HTR-8/SVneo (cell line): ENCODE results near the gene BAD.
A peak's percentile ranks its signal among the peaks of the same experiment; 100 is the strongest.
"Not testable (repeated sequence)": the region's sequence is repeated elsewhere in the genome, so short reads cannot be mapped to it uniquely, and the experiment has no call there.

ENCODE experiments used
- DNase-seq: peaks from one replicate; pipeline ENCODE4 v3.0.0; 2011; ENCODE audit warnings: low spot score, mixed read lengths; ENCODE audit not compliant: insufficient read length
- FAIRE-seq: peaks from 2 replicates; lab custom pipeline; 2011; peaks lifted over from hg19 to GRCh38; lab: Jason Lieb, UNC

The BAD gene

DNA sequence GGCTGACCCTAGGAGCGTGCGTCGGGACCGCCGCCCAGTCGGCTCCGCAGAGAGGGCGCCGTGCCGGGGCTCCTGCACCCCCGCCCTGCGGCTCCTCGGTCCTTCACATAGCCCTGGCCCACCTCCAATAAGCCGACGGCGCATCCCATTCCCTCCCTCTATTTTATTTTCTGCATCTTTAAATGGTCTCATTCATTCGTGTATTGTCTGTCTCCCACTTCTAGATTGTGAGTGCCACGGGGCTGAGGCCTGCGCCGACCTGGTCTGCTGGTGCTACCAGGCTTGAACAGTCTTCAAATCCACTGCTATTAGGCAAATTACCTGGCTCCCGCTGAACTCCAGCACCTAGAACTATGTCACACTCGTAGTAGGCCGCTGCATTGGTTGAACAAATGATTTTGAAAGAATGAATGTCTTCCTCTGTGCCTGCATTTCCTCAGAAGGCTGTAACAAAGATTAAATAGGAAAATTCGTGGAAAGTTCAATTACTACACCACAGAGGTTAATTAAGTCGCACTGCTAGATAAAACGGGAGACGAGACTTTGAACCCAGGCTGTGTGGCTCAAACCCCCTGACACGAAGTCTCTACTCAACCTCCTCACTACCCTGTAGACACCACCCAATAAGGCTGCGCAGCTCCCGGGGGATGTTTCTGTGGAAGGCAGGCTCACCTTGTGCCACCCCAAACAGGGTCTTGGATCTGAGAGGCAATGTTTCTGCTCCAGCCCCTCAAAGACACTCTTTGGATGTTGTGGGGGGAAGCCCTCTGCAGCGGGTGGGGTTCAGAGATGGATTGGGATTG is 36.5 kb downstream of the BAD start:
- no peak for DNase-seq

DNA sequence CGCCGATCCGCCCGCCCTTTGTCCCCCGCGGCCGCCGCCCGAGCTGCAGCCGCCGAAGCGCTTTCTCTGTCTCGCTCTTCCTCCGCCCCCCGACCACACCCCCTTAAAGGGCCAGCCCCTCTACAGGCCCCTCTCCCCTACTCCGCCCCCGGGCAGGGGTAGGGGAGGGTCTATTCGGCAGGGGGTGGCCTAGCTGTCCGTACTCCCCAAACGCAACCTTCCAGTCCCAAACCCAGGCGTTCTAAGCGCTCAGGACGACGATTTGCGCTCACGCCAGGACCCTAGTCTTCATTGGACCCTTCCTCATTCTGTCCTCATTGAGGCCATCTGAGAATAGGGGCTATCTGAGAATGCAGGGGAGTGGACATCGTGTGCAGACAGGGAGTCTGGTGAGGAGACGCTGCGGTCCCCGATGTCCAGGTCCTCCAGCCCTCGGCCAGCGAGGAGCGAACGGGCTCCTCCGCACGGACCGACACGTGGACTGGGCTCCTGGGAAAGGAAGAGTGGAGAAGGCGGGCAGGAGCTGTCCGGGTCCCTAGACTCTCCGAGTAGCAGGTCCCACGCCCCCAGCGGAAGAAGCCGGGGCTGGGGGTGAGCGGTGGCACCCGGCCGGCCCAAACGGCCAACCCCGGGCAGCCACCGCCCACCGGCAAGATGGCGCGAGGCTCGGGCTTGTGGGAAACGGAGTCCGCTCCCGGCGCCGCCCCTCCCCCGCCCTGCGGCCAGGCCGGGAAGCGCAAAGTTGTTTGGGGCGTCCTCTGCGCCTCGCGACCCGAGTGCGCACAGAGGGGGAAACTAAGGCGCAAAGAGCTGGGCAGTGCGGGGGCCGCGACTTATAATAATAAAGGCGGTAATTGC is 37.4 kb downstream of the BAD start, which contains the start of gene PPP1R14B:
TSS of gene PPP1R14B (minus strand) at position 73 of the 858 bp plus-strand sequence. CDS start 270 bp downstream, outside the sequence.
- peak; percentile 28 for FAIRE-seq
- peak; percentile 74 for DNase-seq

More for the DNA sequence above, 36.5 kb downstream of the BAD start:
- FAIRE-seq: no peak

DNA sequence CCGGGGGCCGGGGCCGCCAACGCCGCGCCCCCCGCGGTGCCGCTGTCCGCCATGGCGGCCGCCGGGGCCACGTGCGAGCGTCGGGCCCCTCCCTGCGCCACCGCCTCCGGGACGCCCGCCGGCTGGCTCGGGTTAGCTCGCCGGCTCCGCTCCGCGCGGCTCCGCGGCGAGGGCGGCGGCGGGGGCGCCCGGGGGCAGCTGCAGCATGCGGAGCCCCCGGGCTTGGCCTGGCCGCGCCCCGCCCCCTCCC is 37.9 kb downstream of the BAD start:
- not testable (repeated sequence) for FAIRE-seq, DNase-seq

DNA sequence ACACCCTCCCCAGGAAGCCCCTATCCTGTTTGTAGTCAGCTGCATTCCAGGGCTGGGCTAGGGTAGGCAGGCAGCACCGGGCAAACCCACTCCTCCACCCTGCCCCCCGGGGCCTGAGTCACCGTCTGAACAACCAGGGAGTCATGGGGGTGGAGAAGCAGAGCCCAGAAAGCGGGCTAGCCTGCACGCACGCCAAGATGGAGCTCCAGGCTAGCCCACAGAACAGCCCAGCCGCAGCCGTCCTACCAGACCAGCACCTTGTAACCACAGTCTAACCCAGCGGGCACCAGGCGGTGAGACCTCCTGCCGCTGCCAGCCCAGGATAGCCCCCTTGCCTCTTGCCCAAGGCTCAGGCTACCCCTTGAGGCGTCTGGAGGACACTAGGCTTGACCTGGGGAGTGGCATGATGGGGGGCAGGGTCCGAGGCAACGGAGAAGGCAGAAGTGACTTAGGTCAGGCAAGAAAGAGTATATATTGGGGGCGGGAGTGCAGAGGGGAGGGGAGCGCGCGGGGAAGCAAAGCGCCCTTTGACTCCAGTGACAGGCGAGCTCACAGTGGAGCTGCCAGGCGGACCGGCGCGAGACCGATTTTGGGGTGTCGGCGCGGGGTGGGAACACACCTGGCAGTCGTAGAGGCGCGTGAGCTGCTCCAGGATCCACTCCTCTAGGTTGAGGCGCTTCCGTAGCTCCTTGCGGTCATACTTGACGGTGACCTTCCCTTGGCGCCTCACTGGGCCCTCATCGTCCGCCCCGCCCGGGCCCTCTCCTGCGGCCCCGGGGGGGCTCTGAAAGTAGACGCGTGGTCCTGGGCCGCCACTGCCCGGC is 38.5 kb downstream of the BAD start:
- DNase-seq (peak; percentile 71), FAIRE-seq (no peak)

DNA sequence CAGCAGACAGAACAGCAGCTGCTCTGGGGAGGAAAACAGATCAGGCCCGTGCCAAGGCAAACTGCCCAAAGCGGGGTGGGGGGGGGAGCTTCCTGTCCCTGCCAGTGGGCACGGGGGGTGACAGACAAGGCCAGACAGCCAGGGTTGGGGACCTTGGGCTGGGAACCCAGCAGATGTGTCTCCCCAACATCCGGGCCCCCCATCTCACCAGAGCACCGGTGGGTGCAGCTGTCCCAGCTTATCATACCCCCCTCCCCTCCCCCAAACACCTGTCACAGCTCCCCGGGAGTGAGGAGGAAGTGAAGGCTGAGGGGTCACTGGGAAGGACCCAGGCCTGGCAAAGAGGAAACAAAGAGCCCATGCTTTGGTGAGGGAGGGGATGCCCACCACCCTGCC is 39.1 kb downstream of the BAD start:
- DNase-seq (no peak), FAIRE-seq (no peak)

DNA sequence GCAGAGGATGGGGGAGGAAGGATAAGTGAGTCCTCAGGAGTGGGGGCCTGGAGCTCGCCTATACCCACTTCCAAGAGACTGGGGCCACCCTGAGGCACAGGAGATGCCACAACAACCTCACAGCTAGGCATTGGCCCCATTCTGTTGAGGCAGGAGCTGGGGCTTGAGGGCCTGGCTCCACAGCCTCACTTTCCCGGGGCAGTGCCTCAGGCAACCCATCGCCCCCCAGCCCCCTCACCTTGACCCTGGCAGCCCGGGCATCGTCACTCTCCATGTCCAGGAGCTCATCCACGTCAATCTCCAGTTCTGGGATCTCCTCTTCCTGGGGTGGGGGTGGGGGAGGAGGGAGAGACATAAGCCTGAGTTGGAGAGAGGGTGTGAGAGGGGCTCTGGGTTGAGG is 39.5 kb downstream of the BAD start:
- FAIRE-seq: no peak
- no peak for DNase-seq

DNA sequence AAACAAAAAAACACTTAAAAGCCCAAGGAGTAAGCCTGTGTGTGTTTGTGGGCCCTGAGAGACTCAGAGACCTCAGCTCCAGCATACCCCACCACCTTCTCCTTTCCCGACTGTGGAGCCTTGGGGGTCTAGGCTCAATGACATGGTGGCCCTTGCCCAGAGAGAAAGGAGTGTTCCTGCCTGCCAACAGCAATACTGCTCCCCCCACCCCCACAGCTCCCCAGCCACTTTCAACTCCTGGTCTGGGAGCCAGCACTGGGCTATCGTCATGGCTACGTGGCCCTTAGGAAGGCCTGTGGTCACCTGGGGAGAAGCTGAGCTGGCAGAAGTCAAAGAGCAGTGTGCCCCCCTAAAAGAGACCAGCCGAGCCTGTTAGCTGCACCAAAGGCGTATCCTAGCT is 40.4 kb downstream of the BAD start:
- FAIRE-seq (no peak), DNase-seq (no peak)

DNA sequence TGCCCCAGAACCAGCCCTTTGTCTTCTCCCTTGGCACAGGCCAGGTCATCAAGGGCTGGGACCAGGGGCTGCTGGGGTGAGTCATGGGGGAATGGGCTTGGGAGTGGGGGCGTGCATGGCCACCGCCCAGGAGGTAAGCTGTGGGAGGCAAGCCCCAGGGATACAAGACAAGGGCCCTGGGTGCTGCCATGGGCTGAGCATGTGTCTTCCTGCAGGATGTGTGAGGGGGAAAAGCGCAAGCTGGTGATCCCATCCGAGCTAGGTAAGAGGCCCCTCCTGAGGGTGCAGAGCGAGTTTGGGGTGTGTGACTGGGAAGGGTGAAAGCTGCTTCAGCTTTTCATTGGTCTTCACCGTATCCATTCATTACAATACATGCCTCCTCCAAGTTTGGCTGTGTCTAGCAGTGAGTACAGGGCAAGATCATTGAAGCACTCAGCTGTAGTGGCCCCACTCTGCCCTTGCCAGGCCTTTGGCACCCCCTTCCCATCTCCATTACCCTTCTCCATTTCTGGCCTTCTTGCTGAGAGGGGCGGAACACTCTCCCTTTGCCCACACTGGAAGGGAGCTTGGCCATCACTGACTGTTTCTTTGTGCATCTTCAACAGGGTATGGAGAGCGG is 41.1 kb downstream of the BAD start:
- DNase-seq: no peak
- no peak for FAIRE-seq

DNA sequence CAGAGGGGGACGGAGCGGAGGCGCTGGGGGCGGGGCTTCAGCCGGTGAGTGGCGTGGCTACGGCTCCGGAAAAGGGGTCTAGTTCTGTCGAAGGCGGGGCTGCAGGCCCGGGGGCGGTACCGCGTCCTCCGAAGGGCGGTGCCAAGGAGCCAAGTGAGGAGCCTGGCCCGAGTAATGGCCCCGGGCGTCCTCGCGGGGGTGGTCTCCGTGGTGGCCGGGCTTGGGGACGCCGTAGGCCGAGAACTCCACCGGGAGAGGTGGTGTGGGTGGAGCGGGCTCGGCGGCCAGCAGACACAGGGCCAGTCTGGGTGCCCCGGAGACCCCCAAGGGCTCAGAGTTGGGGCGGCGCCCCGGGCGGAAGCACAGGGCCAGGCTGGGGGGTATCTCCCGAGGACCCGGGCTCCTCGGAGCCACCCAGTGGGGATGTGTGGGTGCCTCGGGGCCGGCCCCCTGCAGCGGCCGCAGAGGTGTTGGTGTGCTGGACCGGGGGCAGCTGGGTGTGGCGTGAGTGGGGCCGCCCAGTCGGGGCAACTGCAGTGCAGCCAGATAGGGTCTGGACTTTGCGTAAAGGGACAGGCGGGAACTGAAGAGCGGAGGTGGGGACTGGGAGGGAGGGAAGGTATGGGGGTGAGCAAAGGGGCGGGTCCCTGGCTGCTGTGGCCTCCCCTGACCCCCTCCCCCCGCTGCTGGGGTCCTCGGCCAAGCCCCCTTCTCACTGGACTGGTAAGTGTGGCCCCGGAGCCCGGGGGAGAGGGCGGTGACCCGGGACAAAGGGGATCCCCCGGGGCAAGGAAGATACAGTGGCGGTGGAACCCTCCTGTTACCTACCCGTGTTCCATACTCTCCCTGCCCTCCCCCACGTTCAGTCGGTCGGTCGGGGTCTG is 42.7 kb downstream of the BAD start:
- FAIRE-seq: peak; percentile 64
- peak; percentile 87 for DNase-seq

DNA sequence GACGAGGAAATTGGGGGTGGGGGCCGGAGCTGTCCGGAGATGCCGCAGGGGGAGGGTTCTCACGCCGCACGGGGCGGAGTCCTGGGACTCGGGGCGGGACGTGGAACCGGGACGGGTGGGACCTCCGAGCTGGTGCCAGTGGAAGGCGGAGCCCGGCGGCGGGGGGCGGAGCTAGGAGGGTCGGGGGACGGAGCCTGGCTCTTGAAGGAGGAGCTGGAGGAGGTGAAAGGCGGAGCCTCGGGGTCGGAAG is 43.3 kb downstream of the BAD start:
- FAIRE-seq (no peak), DNase-seq (no peak)

DNA sequence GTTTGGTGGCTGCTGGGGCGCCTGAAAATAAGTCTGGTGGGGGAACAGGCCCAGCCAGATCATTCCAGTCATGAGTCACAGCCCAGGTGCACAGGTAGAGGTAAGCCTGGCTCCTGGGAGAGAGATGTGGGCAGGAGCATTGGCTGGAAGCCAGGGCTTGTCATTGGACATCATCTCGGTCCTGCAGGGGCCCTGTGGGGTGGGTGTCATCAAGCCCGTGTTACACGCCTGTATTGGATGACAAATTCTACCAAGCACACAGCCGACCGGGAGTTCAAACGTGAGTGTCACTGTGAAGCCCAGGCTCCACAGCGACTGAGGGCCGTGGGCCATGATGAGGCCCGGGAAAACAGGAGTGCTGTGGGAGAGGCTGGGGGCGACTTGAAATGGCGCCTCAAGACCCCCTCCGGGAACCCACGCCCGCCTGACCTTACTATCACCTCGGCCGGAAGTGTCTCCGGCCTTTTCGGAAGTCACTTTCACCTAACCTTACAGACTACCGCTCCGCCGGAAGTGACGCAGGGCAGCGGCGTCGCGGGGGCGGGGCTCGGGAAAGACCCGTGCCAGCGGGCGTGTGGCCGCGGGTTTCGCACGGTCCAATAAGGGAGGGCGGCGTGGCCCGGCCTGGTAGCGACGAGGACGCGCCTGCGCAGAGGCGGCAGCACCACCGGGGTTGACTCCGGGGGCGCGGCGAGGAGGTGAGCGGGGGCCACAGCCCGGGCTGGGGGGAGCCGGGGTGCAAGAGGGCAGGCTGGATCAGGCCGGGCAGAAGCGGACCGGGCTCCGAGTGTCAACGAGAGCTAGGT is 43.8 kb downstream of the BAD start, which contains the start of gene FKBP2:
TSS of gene FKBP2 (plus strand) at position 661 of the 806 bp plus-strand sequence. CDS start 1,293 bp downstream, outside the sequence.
- DNase-seq: peak; percentile 95
- FAIRE-seq: peak; percentile 64

DNA sequence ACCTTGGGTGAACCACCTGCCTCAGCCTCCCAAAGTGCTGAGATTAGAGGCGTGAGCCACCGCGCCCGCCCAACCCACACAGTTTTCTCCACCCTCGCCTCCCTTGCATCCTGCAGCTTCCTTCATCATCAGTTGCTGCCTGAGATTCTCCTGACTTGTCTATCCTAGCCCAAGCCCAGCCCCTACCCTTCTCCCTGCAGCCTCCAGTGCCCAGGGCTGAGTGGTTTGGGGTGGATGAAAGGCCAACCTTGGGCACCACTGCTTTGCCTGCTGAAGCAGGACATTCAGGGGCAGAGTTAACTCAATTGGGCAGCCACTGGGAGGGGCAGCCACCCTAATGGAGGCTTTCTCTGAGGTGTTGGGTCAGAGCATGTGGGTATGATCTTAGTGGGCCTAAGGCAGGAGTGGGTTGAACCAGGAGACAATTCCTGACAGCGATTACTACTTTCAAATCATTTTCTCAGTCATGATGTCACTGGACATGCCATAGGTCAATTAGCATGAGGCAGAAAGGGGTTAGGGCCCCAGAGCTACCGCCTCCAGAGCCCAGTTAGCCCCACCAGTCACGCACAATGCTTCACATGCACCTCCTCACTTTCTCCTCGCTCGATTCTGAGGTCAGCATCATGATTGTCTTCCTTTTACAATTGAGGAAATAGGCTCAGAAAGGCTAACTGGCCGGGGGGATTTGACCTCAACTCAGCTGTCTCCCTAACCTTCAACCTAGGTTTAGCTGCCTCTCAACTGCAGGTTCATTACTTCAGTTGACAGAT is 44.6 kb downstream of the BAD start:
- DNase-seq (no peak), FAIRE-seq (no peak)

DNA sequence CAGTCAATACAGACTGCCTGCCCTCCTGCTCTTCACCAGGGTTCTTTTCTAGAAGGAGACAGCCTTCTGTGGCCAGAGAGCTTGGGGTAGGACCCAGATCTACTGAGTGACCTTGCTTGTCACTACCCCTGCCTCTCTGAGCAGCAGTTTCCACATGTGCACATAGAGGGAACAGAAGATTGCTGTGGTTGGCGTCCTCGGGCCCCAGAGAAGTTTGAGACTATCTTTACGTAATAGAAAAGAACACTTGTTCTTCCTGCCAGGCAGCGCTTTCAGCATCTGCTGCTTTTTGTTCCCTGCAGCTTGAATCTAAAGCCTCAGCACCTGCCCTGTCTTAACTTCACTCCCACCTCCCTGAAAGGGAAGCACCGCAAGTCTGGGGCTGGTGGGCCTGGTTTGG is 45.5 kb downstream of the BAD start:
- DNase-seq: no peak
- no peak for FAIRE-seq

DNA sequence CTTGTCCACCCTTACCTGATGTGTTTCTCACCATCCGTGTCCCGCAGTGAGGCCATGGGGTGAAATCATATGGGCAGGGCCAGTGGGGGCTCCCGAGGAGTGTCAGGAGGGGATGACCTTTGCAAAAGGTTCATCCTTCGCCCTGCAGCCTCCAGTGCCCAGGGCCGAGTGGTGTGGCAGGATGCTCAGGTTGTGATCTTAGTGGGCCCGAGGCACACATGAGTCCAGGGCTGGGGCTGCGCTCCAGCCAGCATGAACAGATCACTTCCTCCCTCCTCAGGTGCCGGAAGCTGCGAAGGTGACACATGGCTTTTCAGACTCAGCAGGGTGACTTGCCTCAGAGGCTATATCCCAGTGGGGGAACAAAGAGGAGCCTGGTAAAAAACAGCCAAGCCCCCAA is 46.4 kb downstream of the BAD start:
- DNase-seq (no peak), FAIRE-seq (no peak)

DNA sequence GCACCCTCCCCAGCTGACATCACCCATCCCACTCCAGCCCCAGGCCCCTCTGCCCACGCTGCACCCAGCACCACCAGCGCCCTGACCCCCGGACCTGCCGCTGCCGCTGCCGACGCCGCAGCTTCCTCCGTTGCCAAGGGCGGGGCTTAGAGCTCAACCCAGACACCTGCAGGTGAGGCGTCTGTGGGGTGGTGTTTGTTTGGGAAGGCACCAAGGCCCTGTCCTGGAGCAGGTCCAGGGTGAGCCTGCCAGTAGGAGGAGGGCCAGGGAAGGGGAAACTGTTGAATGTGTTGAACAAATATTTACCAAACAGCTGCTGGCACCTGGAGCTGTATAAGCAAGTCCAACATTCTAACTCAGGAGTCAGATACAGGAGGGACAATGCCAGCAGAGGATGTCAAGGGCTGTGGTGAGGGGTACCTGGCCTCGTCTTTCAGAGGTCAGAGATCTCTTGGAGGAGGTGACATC is 46.9 kb downstream of the BAD start:
- FAIRE-seq: no peak
- DNase-seq: no peak

DNA sequence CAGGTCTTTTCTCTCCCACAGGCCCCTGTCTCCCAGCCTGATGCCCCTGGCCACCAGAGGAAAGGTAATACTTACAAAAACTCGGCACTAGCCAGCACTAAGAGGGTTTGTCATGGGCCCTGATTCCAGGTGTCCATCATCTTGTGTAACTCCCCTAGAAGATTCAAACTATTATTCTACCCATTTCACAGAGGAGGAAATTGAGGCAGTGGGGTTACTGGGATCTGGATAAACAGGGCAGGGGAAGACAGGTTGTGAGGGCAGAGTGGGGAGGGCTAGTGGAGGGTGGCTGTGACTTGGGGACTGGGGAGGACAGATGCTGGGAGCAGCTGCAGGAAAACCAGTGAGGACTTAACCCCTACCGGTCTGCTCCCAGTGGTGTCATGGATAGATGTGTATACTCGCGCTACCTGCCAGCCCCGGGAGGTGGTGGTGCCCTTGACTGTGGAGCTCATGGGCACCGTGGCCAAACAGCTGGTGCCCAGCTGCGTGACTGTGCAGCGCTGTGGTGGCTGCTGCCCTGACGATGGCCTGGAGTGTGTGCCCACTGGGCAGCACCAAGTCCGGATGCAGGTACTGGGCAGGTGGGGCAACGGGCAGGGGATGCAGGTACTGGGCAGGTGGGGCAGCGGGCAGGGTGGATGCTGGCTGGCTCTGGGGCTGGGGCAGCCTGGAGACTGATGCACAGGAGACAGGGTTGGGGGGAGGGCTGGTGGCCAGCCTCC is 48.9 kb downstream of the BAD start:
- FAIRE-seq (no peak), DNase-seq (no peak)
